Measurements from ENCODE around the gene RGL1.
A peak's percentile ranks its signal among the peaks of the same experiment; 100 is the strongest.
"Not testable (repeated sequence)": the region's sequence is repeated elsewhere in the genome, so short reads cannot be mapped to it uniquely, and the experiment has no call there.

Gene RGL1

GRCh38 chr1:183780159-183780558 lies 24.8 kb upstream of the RGL1 start:
- DNase-seq, result no peak
- Histone ChIP-seq H3K4me1 (peaks cover 0 to 12% (median 5%) of the 10 kb centered on the region in 4 donors), H3K27me3 (no peaks in the 10 kb centered on the region), H3K9me3 (no peaks in the 10 kb centered on the region), H3K36me3 (no peaks in the 10 kb centered on the region), H3K27ac (no peak overlapping the region), H3K4me3 (no peak overlapping the region)
- intact Hi-C loops (cut with DNase I; ENCODE audit: low total_unique reads), result no loop called here
- TF ChIP-seq, protein P1, sequence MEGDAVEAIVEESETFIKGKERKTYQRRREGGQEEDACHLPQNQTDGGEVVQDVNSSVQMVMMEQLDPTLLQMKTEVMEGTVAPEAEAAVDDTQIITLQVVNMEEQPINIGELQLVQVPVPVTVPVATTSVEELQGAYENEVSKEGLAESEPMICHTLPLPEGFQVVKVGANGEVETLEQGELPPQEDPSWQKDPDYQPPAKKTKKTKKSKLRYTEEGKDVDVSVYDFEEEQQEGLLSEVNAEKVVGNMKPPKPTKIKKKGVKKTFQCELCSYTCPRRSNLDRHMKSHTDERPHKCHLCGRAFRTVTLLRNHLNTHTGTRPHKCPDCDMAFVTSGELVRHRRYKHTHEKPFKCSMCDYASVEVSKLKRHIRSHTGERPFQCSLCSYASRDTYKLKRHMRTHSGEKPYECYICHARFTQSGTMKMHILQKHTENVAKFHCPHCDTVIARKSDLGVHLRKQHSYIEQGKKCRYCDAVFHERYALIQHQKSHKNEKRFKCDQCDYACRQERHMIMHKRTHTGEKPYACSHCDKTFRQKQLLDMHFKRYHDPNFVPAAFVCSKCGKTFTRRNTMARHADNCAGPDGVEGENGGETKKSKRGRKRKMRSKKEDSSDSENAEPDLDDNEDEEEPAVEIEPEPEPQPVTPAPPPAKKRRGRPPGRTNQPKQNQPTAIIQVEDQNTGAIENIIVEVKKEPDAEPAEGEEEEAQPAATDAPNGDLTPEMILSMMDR (IDR thresholded peaks at IDR 0.05), result no peak

GRCh38 chr1:183780757-183781156 lies 24.2 kb upstream of the RGL1 start:
- Histone ChIP-seq H3K27ac (no peak overlapping the region), H3K4me1 (peaks cover 0 to 12% (median 5%) of the 10 kb centered on the region in 4 donors), H3K27me3 (no peaks in the 10 kb centered on the region), H3K4me3 (no peak overlapping the region), H3K9me3 (no peaks in the 10 kb centered on the region), H3K36me3 (no peaks in the 10 kb centered on the region)
- TF ChIP-seq, protein P1 (IDR thresholded peaks at IDR 0.05), result no peak
- no peak for DNase-seq
- intact Hi-C loops (cut with DNase I; ENCODE audit: low total_unique reads), result no loop called here

GRCh38 chr1:183783342-183783741 lies 21.6 kb upstream of the RGL1 start:
- TF ChIP-seq, protein P1 (IDR thresholded peaks at IDR 0.05), result no peak
- Histone ChIP-seq H3K27me3 (no peaks in the 10 kb centered on the region), H3K4me3 (no peak overlapping the region), H3K27ac (no peak overlapping the region), H3K4me1 (peaks cover 0 to 12% (median 5%) of the 10 kb centered on the region in 4 donors), H3K9me3 (no peaks in the 10 kb centered on the region), H3K36me3 (no peaks in the 10 kb centered on the region)
- no peak for DNase-seq
- intact Hi-C loops (cut with DNase I; ENCODE audit: low total_unique reads), result no loop called here

GRCh38 chr1:183783767-183784637 lies 20.9 kb upstream of the RGL1 start:
- intact Hi-C loops (cut with DNase I; ENCODE audit: low total_unique reads), result no loop called here
- Histone ChIP-seq H3K4me1 (peaks cover 0 to 12% (median 5%) of the 10 kb centered on the region in 4 donors), H3K36me3 (no peaks in the 10 kb centered on the region), H3K27me3 (no peaks in the 10 kb centered on the region), H3K4me3 (no peak overlapping the region), H3K9me3 (no peaks in the 10 kb centered on the region), H3K27ac (no peak overlapping the region)
- DNase-seq, result peak in 1 of 2 donors; percentile 32
- TF ChIP-seq, protein P1 (IDR thresholded peaks at IDR 0.05), result no peak

GRCh38 chr1:183785921-183786320 lies 19.0 kb upstream of the RGL1 start:
- H3K27ac ChIP-seq; H3K9me3 ChIP-seq; H3K4me3 ChIP-seq; H3K36me3 ChIP-seq; DNase-seq; intact Hi-C loops (cut with DNase I; ENCODE audit: low total_unique reads); H3K27me3 ChIP-seq: not testable (repeated sequence)
- H3K4me1 ChIP-seq, result peaks cover 0 to 12% (median 5%) of the 10 kb centered on the region in 4 donors

DNA sequence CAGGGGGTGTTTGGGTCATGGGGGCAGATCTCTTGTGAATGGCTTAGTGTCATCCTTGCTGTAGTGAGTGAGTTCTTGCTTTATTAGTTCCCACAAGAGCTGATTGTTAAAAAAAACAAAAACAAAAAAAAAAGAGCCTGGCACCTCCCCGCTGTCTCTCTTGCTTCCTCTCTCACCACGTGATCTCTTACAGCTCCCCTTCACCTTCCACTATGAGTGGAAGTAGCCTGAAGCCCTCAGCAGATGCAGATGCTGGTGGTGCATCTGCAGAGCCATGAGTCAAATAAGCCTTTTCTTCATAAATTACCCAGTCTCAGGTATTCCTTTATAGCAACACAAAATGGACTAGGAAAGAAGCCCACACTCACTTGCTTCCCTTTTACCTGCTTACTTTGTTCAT lies 17.2 kb upstream of the RGL1 start:
- Histone ChIP-seq H3K9me3 (peaks cover 0 to under 1% (median 0%) of the 10 kb centered on the region in 3 donors), H3K4me3 (no peak overlapping the region), H3K4me1 (peaks cover 0 to 12% (median 5%) of the 10 kb centered on the region in 4 donors), H3K27me3 (no peaks in the 10 kb centered on the region), H3K27ac (no peak overlapping the region), H3K36me3 (no peaks in the 10 kb centered on the region)
- no peak for DNase-seq
- intact Hi-C loops (cut with DNase I; ENCODE audit: low total_unique reads), result no loop called here
- TF ChIP-seq, protein P1 (IDR thresholded peaks at IDR 0.05), result no peak

Data from tibial artery (tissue), 4 donors.